HepG2 (cell line): ENCODE data around the gene RCCD1. TPM values are rescaled to one million over a fixed set of nuclear protein-coding genes. Genes with fewer than 3 reads are reported as not detected.

Experiments used
- ASH2L ChIP-seq: fragments of 300-600, 200-600 bp; sonication (generic); IDR thresholded peaks from 2 replicates; pipeline ENCODE4 v1.7.0; 2017; ENCODE audit warnings: low read depth, mild to moderate bottlenecking, moderate library complexity, mixed read lengths, low read length; ENCODE audit not compliant: insufficient read length
- ELF1 ChIP-seq: sonication (generic); formaldehyde crosslinking; IDR thresholded peaks from 2 replicates; pipeline ENCODE4 v1.4.0; 2020; ENCODE audit warnings: missing genetic modification reagents
- FUBP1 ChIP-seq: sonication (generic); formaldehyde crosslinking; IDR thresholded peaks from 2 replicates; pipeline ENCODE4 v1.5.1; 2020; ENCODE audit warnings: missing genetic modification reagents, mild to moderate bottlenecking, borderline replicate concordance
- GABPA ChIP-seq, 2 experiments: IDR thresholded peaks; 2 replicates each; pipeline ENCODE4 v1.6.1; 2011 to 2016; ENCODE audit warnings: low read depth in 2 of 2, low read length in 1 of 2, missing biosample characterization in 1 of 2, missing genetic modification characterization in 1 of 2
- HNF4A ChIP-seq: sonication (generic); formaldehyde crosslinking; IDR thresholded peaks from 2 replicates; pipeline ENCODE4 v1.4.0; 2020; ENCODE audit warnings: missing genetic modification reagents
- NFKB2 ChIP-seq: sonication (generic); formaldehyde crosslinking; IDR thresholded peaks from 2 replicates; pipeline ENCODE4 v1.4.0; 2020; ENCODE audit warnings: missing genetic modification reagents, borderline replicate concordance
- NONO ChIP-seq, 2 experiments: fragments of 450-650 bp in 1 of 2; sonication (generic) in 1 of 2; formaldehyde crosslinking in 1 of 2; IDR thresholded peaks in 1 of 2; conservative IDR thresholded peaks in 1 of 2; 2 replicates each; pipeline versions ENCODE4 v1.6.1 to v1.8.0; 2017 to 2022; ENCODE audit warnings: mild to moderate bottlenecking in 1 of 2, missing genetic modification reagents in 1 of 2, moderate library complexity in 1 of 2
- RFXANK ChIP-seq: IDR thresholded peaks from 2 replicates; pipeline ENCODE4 v1.6.1; 2016
- SMAD9 ChIP-seq: sonication (generic); formaldehyde crosslinking; IDR thresholded peaks from 2 replicates; pipeline ENCODE4 v1.5.1; 2020; ENCODE audit warnings: mild to moderate bottlenecking, missing genetic modification reagents
- ZBTB49 ChIP-seq: sonication (generic); formaldehyde crosslinking; IDR thresholded peaks from 2 replicates; pipeline ENCODE4 v1.4.0; 2020; ENCODE audit warnings: missing genetic modification reagents, borderline replicate concordance
- ZNF160 ChIP-seq: sonication (generic); formaldehyde crosslinking; IDR thresholded peaks from 2 replicates; pipeline ENCODE4 v1.8.0; 2022; ENCODE audit warnings: mild to moderate bottlenecking, inconsistent platforms, missing genetic modification reagents
- ZNF232 ChIP-seq: sonication (generic); formaldehyde crosslinking; IDR thresholded peaks from 2 replicates; pipeline ENCODE4 v1.4.0; 2020; ENCODE audit warnings: missing genetic modification reagents, borderline replicate concordance
- ZNF546 ChIP-seq: sonication (generic); formaldehyde crosslinking; conservative IDR thresholded peaks from 2 replicates; pipeline ENCODE4 v1.8.1; 2023; ENCODE audit warnings: mild to moderate bottlenecking, missing genetic modification reagents
- ZNF713 ChIP-seq: sonication (generic); formaldehyde crosslinking; IDR thresholded peaks from 2 replicates; pipeline ENCODE4 v1.4.0; 2020; ENCODE audit warnings: mild to moderate bottlenecking, missing genetic modification reagents
- polyA plus RNA-seq, 8 experiments: library from polyadenylated mRNA; depleted of rRNA in 3 of 8; stranded (reverse) in 7 of 8; unstranded in 1 of 8; fragments of >200 nt; fragmentation: Illumina TruSeq in 4 of 8; extraction: Trizol in 4 of 8; gene quantifications; 2 replicates each; pipeline versions ENCODE4 v1.2.1 to v1.2.3, GENCODE V29; 2011 to 2016; ENCODE audit warnings: low read depth in 4 of 8, missing spikeins in 1 of 8, mixed read lengths in 1 of 8; ENCODE audit not compliant: insufficient read depth in 1 of 8
- total RNA-seq, 5 experiments: library from RNA; depleted of rRNA; stranded (reverse); fragments of >200 nt; fragmentation: Illumina TruSeq; extraction: Trizol; gene quantifications; 2 replicates each; pipeline ENCODE4 v1.2.3, GENCODE V29; 2016; ENCODE audit warnings: low read depth in 1 of 5
- TF ChIP-seq, protein P1 (sequence below), 2 experiments: sonication (generic) in 1 of 2; formaldehyde crosslinking in 1 of 2; IDR thresholded peaks; 2 replicates each; pipeline versions ENCODE4 v1.4.0 to v1.6.1; 2018 to 2020; ENCODE audit warnings: missing genetic modification reagents in 2 of 2, borderline replicate concordance in 1 of 2, low read depth in 1 of 2, mild to moderate bottlenecking in 1 of 2, missing biosample characterization in 1 of 2
- TF ChIP-seq, protein P2 (sequence below): sonication (generic); formaldehyde crosslinking; IDR thresholded peaks from 2 replicates; pipeline ENCODE4 v1.4.0; 2020; ENCODE audit warnings: missing genetic modification reagents; ENCODE audit errors: not compliant biosample characterization
- TF ChIP-seq, protein P3 (sequence below): IDR thresholded peaks from 2 replicates; pipeline ENCODE4 v1.6.1; 2016; ENCODE audit warnings: missing compliant biosample characterization, missing genetic modification reagents, borderline replicate concordance
- TF ChIP-seq, protein P4 (sequence below): sonication (generic); formaldehyde crosslinking; IDR thresholded peaks from 2 replicates; pipeline ENCODE4 v1.8.0; 2022; ENCODE audit warnings: missing genetic modification reagents, low read depth, mild to moderate bottlenecking, borderline replicate concordance

RCCD1 gene
- total and polyA plus RNA-seq, 2 of the 13 experiments (the other 11 are each of a cell fraction or from before 2014, with no cell fraction given), result 14.1 to 15.1 TPM

DNA sequence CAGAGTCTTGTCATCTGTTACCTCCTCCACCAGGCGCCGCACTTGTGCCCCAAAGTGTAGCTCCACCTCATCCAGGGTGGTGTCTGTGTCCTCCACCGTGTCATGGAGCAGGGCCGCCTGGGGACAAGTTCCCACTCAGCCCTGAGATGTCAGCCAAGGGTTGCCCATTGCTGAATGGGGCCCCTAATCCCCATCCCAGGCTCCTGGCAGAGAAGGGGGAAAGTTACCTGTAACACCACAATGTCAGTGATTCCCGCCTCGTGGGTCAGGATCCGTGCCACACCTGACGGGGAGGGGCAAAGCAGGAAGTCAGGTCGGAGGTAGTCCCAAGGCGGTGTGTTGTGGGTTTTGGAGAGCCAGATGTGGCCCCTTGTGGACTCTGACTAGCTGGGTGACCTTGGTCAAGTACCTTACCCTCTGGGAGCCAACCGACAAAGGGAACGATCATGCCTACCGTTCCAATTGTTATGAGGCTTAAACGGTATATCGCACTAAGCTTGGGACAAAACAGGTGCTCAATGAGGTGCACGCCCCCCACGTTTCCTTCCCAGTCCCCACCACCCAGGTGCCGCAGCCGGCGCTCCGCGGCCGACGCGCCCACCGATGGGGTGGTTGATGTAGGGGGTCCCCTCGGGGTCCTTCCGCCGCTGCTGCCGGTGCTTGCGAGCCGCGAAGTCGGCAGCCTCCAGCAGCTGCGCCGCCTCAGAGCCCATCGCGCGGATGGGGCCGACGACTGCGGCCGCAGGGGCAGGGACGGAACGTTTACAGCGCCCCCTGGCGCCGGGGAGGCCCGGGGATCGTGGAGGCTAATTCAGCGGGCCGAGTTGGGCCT lies 22.6 kb upstream of the RCCD1 start, which contains the start of gene HDDC3 (continued):
- TF ChIP-seq, protein P1, sequence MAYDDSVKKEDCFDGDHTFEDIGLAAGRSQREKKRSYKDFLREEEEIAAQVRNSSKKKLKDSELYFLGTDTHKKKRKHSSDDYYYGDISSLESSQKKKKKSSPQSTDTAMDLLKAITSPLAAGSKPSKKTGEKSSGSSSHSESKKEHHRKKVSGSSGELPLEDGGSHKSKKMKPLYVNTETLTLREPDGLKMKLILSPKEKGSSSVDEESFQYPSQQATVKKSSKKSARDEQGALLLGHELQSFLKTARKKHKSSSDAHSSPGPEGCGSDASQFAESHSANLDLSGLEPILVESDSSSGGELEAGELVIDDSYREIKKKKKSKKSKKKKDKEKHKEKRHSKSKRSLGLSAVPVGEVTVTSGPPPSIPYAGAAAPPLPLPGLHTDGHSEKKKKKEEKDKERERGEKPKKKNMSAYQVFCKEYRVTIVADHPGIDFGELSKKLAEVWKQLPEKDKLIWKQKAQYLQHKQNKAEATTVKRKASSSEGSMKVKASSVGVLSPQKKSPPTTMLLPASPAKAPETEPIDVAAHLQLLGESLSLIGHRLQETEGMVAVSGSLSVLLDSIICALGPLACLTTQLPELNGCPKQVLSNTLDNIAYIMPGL (CRISPR knock-in tag; IDR thresholded peaks at IDR 0.05; ENCODE audit: borderline replicate concordance in 1 of 2, low read depth in 1 of 2), result peak; percentile 98 to 99
- TF ChIP-seq NFKB2 (CRISPR knock-in tag) (peak; percentile 86; the same call in 1 of the 2 replicates), GABPA (IDR thresholded peaks at IDR 0.05; ENCODE audit: low read depth, low read length) (peak; percentile 38), GABPA (CRISPR knock-in tag; IDR thresholded peaks at IDR 0.05; ENCODE audit: low read depth) (peak; percentile 29), ASH2L (peak; percentile 64), NONO (IDR thresholded peaks at IDR 0.05) (no peak), NONO (CRISPR knock-in tag; conservative IDR thresholded peaks at IDR 0.05) (peak; percentile 72), ZNF232 (CRISPR knock-in tag) (peak; percentile 29; the same call in 1 of the 2 replicates), ELF1 (peak; percentile 65), FUBP1 (no peak), SMAD9 (CRISPR knock-in tag) (no peak), ZNF546 (CRISPR knock-in tag) (no peak; the same call in 1 of the 2 replicates), ZNF160 (CRISPR knock-in tag) (peak; percentile 6; the same call in 1 of the 2 replicates), ZBTB49 (CRISPR knock-in tag) (no peak), HNF4A (CRISPR knock-in tag) (peak; percentile 29), RFXANK (CRISPR knock-in tag) (no peak), ZNF713 (CRISPR knock-in tag) (0 out of 2 replicates have a peak, but pooled peaks have one; percentile 32)
- TF ChIP-seq, protein P2, sequence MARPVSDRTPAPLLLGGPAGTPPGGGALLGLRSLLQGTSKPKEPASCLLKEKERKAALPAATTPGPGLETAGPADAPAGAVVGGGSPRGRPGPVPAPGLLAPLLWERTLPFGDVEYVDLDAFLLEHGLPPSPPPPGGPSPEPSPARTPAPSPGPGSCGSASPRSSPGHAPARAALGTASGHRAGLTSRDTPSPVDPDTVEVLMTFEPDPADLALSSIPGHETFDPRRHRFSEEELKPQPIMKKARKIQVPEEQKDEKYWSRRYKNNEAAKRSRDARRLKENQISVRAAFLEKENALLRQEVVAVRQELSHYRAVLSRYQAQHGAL (CRISPR knock-in tag), result peak; percentile 69
- TF ChIP-seq, protein P3, sequence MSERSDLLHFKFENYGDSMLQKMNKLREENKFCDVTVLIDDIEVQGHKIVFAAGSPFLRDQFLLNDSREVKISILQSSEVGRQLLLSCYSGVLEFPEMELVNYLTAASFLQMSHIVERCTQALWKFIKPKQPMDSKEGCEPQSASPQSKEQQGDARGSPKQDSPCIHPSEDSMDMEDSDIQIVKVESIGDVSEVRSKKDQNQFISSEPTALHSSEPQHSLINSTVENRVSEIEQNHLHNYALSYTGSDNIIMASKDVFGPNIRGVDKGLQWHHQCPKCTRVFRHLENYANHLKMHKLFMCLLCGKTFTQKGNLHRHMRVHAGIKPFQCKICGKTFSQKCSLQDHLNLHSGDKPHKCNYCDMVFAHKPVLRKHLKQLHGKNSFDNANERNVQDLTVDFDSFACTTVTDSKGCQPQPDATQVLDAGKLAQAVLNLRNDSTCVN (CRISPR knock-in tag), result no peak
- TF ChIP-seq, protein P4, sequence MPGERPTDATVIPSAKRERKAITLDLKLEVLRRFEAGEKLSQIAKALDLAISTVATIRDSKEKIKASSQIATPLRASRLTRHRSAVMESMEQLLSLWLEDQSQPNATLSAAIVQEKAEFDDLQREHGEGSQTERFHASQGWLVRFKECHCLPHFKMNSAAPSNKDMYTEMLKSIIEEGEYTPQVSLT (CRISPR knock-in tag), result no peak
